GM19035 (cell line): ENCODE results near the gene LAMTOR3.

Experiments used
- ATAC-seq: cut with Tn5 transposase; IDR thresholded peaks from one replicate; pipeline ENCODE4 v1.9.1; 2021; ENCODE audit not compliant: unreplicated experiment

Gene LAMTOR3

DNA sequence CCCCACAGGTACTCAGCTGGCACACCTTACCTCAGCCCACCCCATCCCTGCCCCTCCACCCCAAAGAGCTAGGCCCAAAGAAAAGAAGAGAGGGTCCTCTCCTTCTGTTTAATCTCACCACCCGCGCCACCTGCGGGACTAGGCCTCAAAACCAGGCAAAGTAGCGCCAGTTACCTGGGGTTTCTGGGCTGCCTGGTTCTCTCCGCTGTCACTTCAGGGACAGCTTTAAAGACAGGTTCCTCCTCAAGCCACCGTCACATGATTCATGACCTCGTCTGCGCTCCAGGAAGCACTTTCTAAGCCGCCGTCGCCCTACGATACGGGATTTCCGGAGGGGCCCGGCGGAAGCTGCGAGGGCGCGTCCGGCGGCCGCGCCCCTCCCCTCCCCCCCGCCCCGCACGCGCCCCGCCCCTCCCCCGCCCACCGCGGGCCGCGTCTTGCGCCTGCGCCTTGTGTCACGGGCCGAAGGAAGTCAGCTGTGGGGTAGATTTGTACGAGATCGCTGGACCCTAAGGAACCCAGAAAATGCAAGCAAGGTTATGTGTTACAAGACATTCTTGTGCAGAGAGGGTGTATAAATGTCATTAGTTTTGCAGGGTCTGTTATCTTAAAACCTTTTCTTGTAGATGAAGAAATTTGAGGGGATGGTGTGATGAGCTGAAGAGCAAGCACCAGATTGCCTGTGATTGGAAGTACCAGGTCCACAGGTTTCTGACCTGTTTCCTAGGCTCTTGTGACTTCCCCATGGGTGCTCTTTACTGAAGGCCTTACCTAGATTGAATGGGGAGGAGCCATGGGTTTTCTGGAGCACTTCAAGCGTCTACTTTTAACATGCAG is at the start of gene LAMTOR3:
TSS of gene LAMTOR3 (minus strand) at position 267 of the 837 bp plus-strand sequence. CDS start 464 bp downstream, outside the sequence.
- peak; percentile 100 for ATAC-seq

GRCh38 chr4:99938243-99938753 is 44.1 kb upstream of the LAMTOR3 start:
- ATAC-seq = no peak

DNA sequence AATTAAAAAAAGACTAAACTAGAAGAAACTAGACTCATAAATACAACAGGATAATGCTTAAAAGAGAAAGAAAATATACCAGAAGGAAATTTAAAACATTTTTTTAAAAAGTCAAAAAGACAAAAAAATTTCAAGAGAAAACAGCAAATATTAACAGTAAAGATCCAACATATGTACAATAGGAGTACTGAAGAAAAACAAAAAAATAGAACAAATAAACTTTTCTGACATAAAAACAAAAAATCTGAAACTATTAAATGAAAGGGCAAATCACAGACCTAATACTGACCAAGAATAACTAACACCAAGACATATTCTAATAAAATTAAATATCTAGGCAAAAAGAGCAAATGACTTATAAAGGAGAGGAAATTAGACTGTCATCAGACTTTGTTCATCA is 40.7 kb upstream of the LAMTOR3 start:
- ATAC-seq = no peak

GRCh38 chr4:99927566-99927965 is 33.3 kb upstream of the LAMTOR3 start:
- ATAC-seq = no peak

- ATAC-seq = no peak
These were observed 26.9 kb upstream of the LAMTOR3 start for GRCh38 chr4:99921174-99921573.

DNA sequence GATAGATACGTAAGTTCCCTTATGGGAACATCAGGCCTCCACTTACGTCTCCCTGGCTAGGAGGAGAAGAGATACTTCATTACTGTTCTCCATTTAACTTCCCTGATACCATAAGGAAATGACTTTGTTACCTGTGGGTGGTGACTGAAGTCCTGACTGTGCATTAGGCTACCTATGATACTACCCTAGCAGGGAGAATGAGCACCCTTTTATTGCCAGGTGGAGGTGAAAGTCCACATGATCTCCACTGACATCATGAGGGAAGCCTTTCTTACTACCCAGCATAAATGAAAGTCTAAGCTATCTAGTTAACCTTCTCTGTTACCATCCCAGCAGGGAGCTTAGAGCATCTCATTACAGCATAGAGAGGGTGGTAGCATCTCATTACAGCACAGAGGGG is 24.4 kb upstream of the LAMTOR3 start:
- no peak for ATAC-seq

DNA sequence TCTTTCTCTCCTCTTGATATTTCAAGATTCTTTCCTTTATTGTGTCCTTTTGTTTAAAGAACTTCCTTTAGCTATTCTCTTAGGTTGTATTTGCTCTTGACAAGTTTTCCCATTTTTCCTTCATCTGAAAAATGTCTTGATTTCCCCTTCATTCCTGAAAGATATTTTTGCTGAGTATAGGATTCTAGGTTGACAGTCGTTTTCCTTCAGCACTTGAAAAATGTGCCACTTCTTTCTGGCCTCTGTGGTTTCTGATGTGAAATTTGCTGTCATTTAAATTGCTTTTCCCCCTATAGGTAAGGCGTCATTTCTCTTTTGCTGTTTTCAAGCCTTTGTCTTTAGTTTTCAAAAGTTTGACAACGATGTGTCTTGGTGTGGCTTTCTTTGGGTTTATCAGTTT is 23.3 kb upstream of the LAMTOR3 start:
- no peak for ATAC-seq

- ATAC-seq = no peak
These were observed 21.2 kb upstream of the LAMTOR3 start for GRCh38 chr4:99915449-99915848.

- no peak for ATAC-seq
These were observed 771 bp upstream of the LAMTOR3 start for GRCh38 chr4:99894998-99895397.

GRCh38 chr4:99893839-99894160 is 427 bp downstream of the LAMTOR3 start:
- no peak for ATAC-seq

DNA sequence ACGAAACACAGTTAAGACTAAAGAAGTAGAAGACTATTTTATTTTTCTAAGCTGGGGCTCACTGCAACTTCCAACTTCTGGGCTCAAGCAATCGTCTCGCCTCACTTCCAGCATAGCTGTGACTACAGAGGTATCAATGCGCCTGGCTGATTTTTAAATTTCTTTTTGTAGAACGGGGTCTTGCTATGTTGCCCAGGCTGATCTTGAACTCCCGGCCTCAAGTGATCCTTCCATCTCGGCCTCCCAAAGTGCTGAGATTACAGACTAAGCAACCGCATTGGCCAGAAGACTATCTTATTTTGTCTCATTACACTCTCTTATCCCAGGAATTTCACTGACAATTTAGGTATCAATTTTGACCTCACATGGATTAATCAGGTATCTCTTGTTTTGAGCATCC is 1.2 kb downstream of the LAMTOR3 start:
- ATAC-seq = no peak

DNA sequence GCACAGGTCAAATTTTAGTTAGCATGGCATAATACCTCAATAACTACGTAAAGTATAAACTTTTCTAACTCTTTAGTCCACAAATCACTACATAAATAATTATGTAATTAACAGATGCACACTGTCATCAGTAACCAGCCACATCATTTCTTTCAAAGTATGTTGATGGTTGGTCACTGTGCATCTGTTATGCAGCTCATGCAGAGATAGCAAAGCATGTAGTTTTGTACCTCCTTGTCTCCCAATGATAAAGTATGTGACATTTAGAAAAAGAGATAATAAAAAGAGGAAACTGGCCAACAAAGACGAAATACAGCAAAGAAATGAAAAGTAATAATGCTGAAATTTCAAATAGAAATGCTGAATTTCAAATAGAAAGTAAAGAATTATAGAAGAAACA is 2.9 kb downstream of the LAMTOR3 start:
- no peak for ATAC-seq

- no peak for ATAC-seq
These were observed 6.4 kb downstream of the LAMTOR3 start for GRCh38 chr4:99887837-99888236.

DNA sequence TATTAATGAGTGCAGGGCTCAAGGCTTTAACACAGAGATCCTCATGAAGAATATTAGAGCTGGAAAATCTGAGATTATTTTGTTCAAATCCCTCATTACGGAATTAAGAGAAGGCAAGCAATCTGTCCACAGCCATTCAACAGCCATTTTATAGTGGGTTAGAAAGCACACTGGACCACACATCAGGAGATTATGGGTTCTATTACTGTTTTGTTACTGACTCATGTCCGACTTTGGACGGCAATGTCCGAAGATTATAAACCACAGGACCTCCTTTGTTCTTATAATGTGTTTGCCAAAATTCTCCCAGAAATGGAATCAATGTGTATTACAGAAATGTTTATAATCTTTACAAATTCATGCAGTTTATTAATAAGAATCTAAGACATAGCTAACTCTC is 8.1 kb downstream of the LAMTOR3 start:
- ATAC-seq = no peak

GRCh38 chr4:99885687-99886086 is 8.5 kb downstream of the LAMTOR3 start:
- ATAC-seq = no peak

GRCh38 chr4:99885063-99885664 is 9.1 kb downstream of the LAMTOR3 start:
- no peak for ATAC-seq

DNA sequence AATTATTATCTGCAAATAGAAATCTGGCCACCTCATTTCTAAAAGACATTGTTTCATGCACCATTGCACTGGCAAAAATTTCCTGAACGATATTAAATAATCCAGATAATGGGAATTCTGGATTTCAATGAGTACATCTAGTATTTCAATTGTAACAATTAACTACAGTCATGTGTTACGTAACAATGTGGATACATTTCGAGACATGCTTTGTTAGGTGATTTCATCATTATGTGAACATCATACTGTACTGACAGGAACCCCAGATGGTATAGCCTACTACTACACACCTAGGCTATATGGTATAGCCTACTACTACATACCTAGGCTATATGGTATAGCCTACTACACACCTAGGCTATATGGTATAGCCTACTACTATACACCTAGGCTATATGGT is 14.8 kb downstream of the LAMTOR3 start:
- no peak for ATAC-seq

DNA sequence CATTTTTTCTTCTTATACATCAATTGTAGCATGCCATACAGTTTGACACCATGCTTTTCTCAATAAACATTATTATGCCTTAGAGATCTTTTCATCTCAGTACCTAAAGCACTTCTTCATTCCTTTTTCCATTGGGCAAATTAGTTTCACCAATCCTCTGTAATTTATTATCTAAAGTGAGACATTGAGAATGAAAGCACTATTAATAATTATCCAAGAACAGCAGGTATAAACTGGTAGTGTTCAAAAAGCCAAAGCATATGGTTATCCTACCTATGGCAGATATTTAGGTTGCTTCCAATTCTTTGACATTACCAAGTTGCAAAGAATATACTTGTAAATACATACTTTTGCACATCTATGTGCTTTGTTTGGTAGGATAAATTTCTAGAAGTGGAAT is 15.6 kb downstream of the LAMTOR3 start:
- no peak for ATAC-seq

GRCh38 chr4:99876946-99877345 is 17.3 kb downstream of the LAMTOR3 start:
- ATAC-seq = no peak

- ATAC-seq = no peak
These were observed 19.2 kb downstream of the LAMTOR3 start for GRCh38 chr4:99875071-99875470.

DNA sequence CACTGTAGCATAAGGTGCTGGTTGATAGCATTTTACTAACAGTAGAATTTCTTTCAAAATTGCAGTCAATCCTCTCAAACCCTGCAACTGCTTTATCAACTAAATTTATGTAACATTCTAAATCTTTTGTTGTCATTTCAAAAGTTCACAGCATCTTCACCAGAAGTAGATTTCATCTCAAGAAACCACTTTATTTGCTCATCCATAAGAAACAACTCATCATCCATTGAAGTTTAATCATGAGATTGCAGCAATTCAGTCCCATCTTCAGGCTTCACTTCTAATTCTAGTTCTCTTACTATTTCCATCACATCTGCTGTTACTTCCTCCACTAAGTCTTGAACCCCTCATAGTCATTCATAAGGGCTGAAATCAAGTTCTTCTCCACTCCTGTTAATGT is 21.7 kb downstream of the LAMTOR3 start:
- no peak for ATAC-seq

GRCh38 chr4:99868126-99868596 is 26.1 kb downstream of the LAMTOR3 start:
- ATAC-seq = no peak
